Endothelial cell of umbilical vein (primary cell): ENCODE results near the gene OR52D1. TPM values are rescaled to one million over a fixed set of nuclear protein-coding genes. Genes with fewer than 3 reads are reported as not detected.

Experiments
- BruUV-seq: library from RNA; stranded (reverse); fragments of 400-500 nt; replicated peaks from 2 replicates; lab custom pipeline; 2021; lab: Mats Ljungman, UMichigan
- CTCF ChIA-PET: fragments of 300-600, 350-600 bp; sonication (Branson Sonifier 250); formaldehyde crosslinking; loops from one replicate; lab custom pipeline; 2021; ENCODE audit warnings: antibody characterized with exemption, inconsistent platforms; lab: Charles Lee
- POLR2A ChIA-PET: fragments of 300-600, 350-600 bp; sonication (Branson Sonifier 250); formaldehyde crosslinking; loops from one replicate; lab custom pipeline; 2021; ENCODE audit warnings: antibody characterized with exemption, inconsistent platforms; lab: Charles Lee
- DNase-seq: peaks from one replicate; pipeline ENCODE4 v3.0.0-alpha.2; 2011; ENCODE audit warnings: low read depth, low spot score
- FAIRE-seq: peaks from 2 replicates; lab custom pipeline; 2011; peaks lifted over from hg19 to GRCh38; lab: Jason Lieb, UNC
- H2AFZ ChIP-seq: 2 replicates; pipeline ENCODE4 v1.6.0; 2012; ENCODE audit warnings: low read depth, low read length, control low read depth, inconsistent platforms
- H3K27ac ChIP-seq: 2 replicates; pipeline ENCODE4 v1.5.1; 2011; ENCODE audit warnings: low read depth, mild to moderate bottlenecking, control low read depth, low read length, moderate library complexity; ENCODE audit not compliant: insufficient read depth
- H3K27me3 ChIP-seq, 2 experiments: 2 replicates each; pipeline versions ENCODE4 v1.6.0 to v1.6.1; 2011; ENCODE audit warnings: low read length in 2 of 2, mixed read lengths in 1 of 2; ENCODE audit not compliant: control insufficient read depth in 2 of 2, insufficient read depth in 2 of 2
- H3K36me3 ChIP-seq, 2 experiments: 2 replicates in 1 of 2; 3 replicates in 1 of 2; pipeline ENCODE4 v1.5.1; 2011; ENCODE audit warnings: low read length in 2 of 2, mild to moderate bottlenecking in 1 of 2, moderate library complexity in 1 of 2; ENCODE audit not compliant: control insufficient read depth in 2 of 2, insufficient read depth in 2 of 2; ENCODE audit errors: extremely low read depth in 1 of 2
- H3K4me1 ChIP-seq: 3 replicates; pipeline ENCODE4 v1.5.1; 2011; ENCODE audit warnings: mild to moderate bottlenecking, low read length; ENCODE audit not compliant: control insufficient read depth, insufficient read depth; ENCODE audit errors: extremely low read depth
- H3K4me2 ChIP-seq: 2 replicates; pipeline ENCODE4 v1.6.1; 2011; ENCODE audit warnings: low read length, control low read depth, mixed read lengths; ENCODE audit not compliant: insufficient read depth
- H3K4me3 ChIP-seq, 3 experiments: fragments of 200-600 bp in 1 of 3; sonication (generic), shearing (Covaris generic) in 1 of 3; replicated peaks in 1 of 3; 2 replicates each; pipeline ENCODE4 v1.5.1; 2011 to 2016; ENCODE audit warnings: control low read depth in 3 of 3, low read length in 3 of 3, mild to moderate bottlenecking in 2 of 3, inconsistent platforms in 1 of 3, low read depth in 1 of 3, moderate library complexity in 1 of 3; ENCODE audit not compliant: insufficient read depth in 1 of 3
- H3K79me2 ChIP-seq: 2 replicates; pipeline ENCODE4 v1.6.0; 2012; ENCODE audit warnings: low read length, inconsistent platforms; ENCODE audit not compliant: control insufficient read depth, insufficient read depth
- H3K9ac ChIP-seq: replicated peaks from 2 replicates; pipeline ENCODE3; 2011; ENCODE audit warnings: low read length, control low read depth; ENCODE audit not compliant: insufficient read depth; ENCODE audit errors: extremely low read depth
- H3K9me1 ChIP-seq: replicated peaks from 3 replicates; pipeline ENCODE4 v1.6.0; 2011; ENCODE audit warnings: mild to moderate bottlenecking, low read length; ENCODE audit not compliant: control insufficient read depth, insufficient read depth; ENCODE audit errors: extremely low read depth
- H3K9me3 ChIP-seq: replicated peaks from 2 replicates; pipeline ENCODE4 v1.5.1; 2012; ENCODE audit warnings: low read length, inconsistent platforms; ENCODE audit not compliant: control insufficient read depth, insufficient read depth
- H4K20me1 ChIP-seq: replicated peaks from 2 replicates; pipeline ENCODE3; 2011; ENCODE audit warnings: mild to moderate bottlenecking, low read length; ENCODE audit not compliant: control insufficient read depth, insufficient read depth; ENCODE audit errors: extremely low read depth
- EZH2 ChIP-seq: IDR thresholded peaks from 2 replicates; pipeline ENCODE4 v1.6.1; 2012; ENCODE audit warnings: borderline replicate concordance, low read depth, mild to moderate bottlenecking, moderate library complexity, low read length, inconsistent platforms; ENCODE audit not compliant: severe bottlenecking
- FOS ChIP-seq: IDR thresholded peaks from 2 replicates; pipeline ENCODE4 v1.6.1; 2011; ENCODE audit warnings: mild to moderate bottlenecking, low read length, moderate library complexity, borderline replicate concordance; ENCODE audit not compliant: insufficient read depth
- GATA2 ChIP-seq: IDR thresholded peaks from 2 replicates; pipeline ENCODE4 v1.7.0; 2011; ENCODE audit warnings: low read depth, mild to moderate bottlenecking, moderate library complexity, mixed read lengths, low read length; ENCODE audit not compliant: insufficient read length, insufficient read depth
- JUN ChIP-seq: IDR thresholded peaks from 2 replicates; pipeline ENCODE4 v1.6.1; 2011; ENCODE audit warnings: borderline replicate concordance, low read depth; ENCODE audit not compliant: insufficient read length, insufficient read depth
- MYC ChIP-seq: IDR thresholded peaks from one replicate; pipeline ENCODE4 v1.6.1; 2011; ENCODE audit warnings: mild to moderate bottlenecking, low read depth, low read length
- POLR2A ChIP-seq: IDR thresholded peaks from 2 replicates; pipeline ENCODE4 v1.6.1; 2012; ENCODE audit warnings: low read depth, mild to moderate bottlenecking, control low read depth, low read length
- POLR2AphosphoS5 ChIP-seq: IDR thresholded peaks from 2 replicates; pipeline ENCODE4 v1.6.1; 2012; ENCODE audit warnings: low read depth, mild to moderate bottlenecking, control low read depth, low read length, moderate library complexity; ENCODE audit not compliant: insufficient read depth
- dilution Hi-C: fragments of 300-500 bp; cut with MboI; formaldehyde crosslinking; loops from one replicate; pipeline ENCODE4 v1.15.0; 2019; ENCODE audit warnings: low sequenced_read_pairs; ENCODE audit not compliant: extremely low pct_ligation_motif_present
- intact Hi-C: fragments of 100-400 bp; cut with micrococcal nuclease; formaldehyde crosslinking; loops from one replicate; pipeline ENCODE4 v1.10.0; 2022
- polyA plus RNA-seq, 4 experiments: library from polyadenylated mRNA; depleted of rRNA in 3 of 4; stranded (reverse) in 3 of 4; unstranded in 1 of 4; fragments of >200 nt; gene quantifications; 2 replicates each; pipeline versions ENCODE4 v1.2.1 to v1.2.3, GENCODE V29; 2011 to 2012; ENCODE audit warnings: missing spikeins in 1 of 4
- total RNA-seq: library from RNA; stranded (reverse); gene quantifications from 2 replicates; pipeline ENCODE4 v1.2.3, GENCODE V29; 2021
- TF ChIP-seq, protein P1 (sequence below), 2 donors: IDR thresholded peaks; 1 replicate in 1 of 2; 2 replicates in 1 of 2; pipeline ENCODE4 v1.5.1; 2011; ENCODE audit warnings: low read length in 2 of 2, mild to moderate bottlenecking in 2 of 2, moderate library complexity in 2 of 2, control low read depth in 1 of 2, inconsistent platforms in 1 of 2, low read depth in 1 of 2; ENCODE audit not compliant: insufficient read depth in 1 of 2; ENCODE audit errors: extremely low read depth in 1 of 2
- TF ChIP-seq, protein P2 (sequence below): IDR thresholded peaks from 2 replicates; pipeline ENCODE4 v1.6.1; 2011; ENCODE audit not compliant: insufficient read depth, insufficient read length

OR52D1 gene
- total and polyA plus RNA-seq, 2 donors (not counting 3 experiments of a cell fraction or from before 2014, with no cell fraction given), result not detected

DNA sequence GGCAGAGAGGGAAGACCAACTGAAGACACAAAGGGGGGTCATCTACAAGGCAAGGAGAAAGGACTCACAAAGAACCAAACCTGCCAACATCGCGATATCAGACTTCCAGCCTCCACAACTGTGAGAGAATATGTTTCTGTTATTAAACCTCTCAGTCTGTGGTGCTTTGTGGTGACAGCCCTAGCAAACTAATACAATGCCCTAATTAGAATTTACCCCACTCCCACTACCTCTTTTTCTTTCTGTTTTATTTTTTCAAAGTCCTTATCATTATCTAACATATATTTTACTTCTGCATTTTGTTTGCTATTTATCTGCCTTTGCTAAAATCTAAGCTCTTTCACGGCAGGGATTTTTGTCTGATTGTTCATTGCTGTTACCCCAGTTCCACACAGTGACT, 2.5 kb upstream of the OR52D1 start:
- Histone ChIP-seq H2AFZ (no peak overlapping the region), H3K9ac (no peak overlapping the region), H3K4me2 (no peak overlapping the region), H3K4me3 (no peak overlapping the region), H3K4me1 (no peaks in the 10 kb centered on the region), H3K9me3 (no peaks in the 10 kb centered on the region), H3K9me1 (no peaks in the 10 kb centered on the region), H3K79me2 (no peaks in the 10 kb centered on the region), H3K27me3 (peaks cover 0 to 2% of the 10 kb centered on the region in 2 experiments), H3K27ac (no peak overlapping the region), H3K36me3 (no peaks in the 10 kb centered on the region), H4K20me1 (no peaks in the 10 kb centered on the region)
- no TSS peak for BruUV-seq
- FAIRE-seq (no peak), DNase-seq (no peak)
- TF ChIP-seq GATA2 (no peak), POLR2AphosphoS5 (no peak), FOS (no peak), MYC (no peak), POLR2A (no peak), JUN (no peak), EZH2 (no peak)
- TF ChIP-seq, protein P1, sequence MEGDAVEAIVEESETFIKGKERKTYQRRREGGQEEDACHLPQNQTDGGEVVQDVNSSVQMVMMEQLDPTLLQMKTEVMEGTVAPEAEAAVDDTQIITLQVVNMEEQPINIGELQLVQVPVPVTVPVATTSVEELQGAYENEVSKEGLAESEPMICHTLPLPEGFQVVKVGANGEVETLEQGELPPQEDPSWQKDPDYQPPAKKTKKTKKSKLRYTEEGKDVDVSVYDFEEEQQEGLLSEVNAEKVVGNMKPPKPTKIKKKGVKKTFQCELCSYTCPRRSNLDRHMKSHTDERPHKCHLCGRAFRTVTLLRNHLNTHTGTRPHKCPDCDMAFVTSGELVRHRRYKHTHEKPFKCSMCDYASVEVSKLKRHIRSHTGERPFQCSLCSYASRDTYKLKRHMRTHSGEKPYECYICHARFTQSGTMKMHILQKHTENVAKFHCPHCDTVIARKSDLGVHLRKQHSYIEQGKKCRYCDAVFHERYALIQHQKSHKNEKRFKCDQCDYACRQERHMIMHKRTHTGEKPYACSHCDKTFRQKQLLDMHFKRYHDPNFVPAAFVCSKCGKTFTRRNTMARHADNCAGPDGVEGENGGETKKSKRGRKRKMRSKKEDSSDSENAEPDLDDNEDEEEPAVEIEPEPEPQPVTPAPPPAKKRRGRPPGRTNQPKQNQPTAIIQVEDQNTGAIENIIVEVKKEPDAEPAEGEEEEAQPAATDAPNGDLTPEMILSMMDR (IDR thresholded peaks at IDR 0.05; ENCODE audit: extremely low read depth in 1 of 2, insufficient read depth in 1 of 2, low read depth in 1 of 2, low read length in 2 of 2), result no peak
- TF ChIP-seq, protein P2, sequence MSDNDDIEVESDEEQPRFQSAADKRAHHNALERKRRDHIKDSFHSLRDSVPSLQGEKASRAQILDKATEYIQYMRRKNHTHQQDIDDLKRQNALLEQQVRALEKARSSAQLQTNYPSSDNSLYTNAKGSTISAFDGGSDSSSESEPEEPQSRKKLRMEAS, result no peak
- ChIA-PET CTCF (interaction anchor here (0.8 to 1.1 kb wide), 2 partner anchors 10 to 226 kb away, joined by 3 to 4 read pairs; no protein-coding TSS in a partner anchor), POLR2A (no interaction called here)
- dilution Hi-C loops, result no loop called here
- intact Hi-C loops, result no loop called here
